HEK293 (cell line): Measurements from ENCODE around the gene DCAF12L2.
"Not testable (repeated sequence)": the region's sequence is repeated elsewhere in the genome, so short reads cannot be mapped to it uniquely, and the experiment has no call there.

Source experiments
- CTCF ChIA-PET: fragments of 350-600 bp; formaldehyde crosslinking; extraction: SDS; loops from one replicate; lab custom pipeline; 2021; ENCODE audit warnings: antibody characterized with exemption; lab: Yijun Ruan, JAX
- POLR2A ChIA-PET: fragments of 300-600 bp; formaldehyde crosslinking; extraction: SDS; loops from one replicate; lab custom pipeline; 2020; ENCODE audit warnings: antibody characterized with exemption, inconsistent platforms; lab: Yijun Ruan, JAX
- H3K27ac ChIP-seq: fragments of 200-500 bp; sonication (Bioruptor generic); 2 replicates; pipeline ENCODE4 v1.5.1; 2014; ENCODE audit warnings: low read depth, low read length, control low read depth, inconsistent platforms; ENCODE audit errors: extremely low read depth
- H3K36me3 ChIP-seq, 2 experiments: fragments of 200-500 bp in 1 of 2; sonication (Bioruptor generic) in 1 of 2; 1 replicate in 1 of 2; 2 replicates in 1 of 2; pipeline ENCODE4 v1.5.1; 2014 to 2017; ENCODE audit warnings: inconsistent platforms in 2 of 2, low read length in 2 of 2; ENCODE audit not compliant: control insufficient read depth in 2 of 2, insufficient read depth in 1 of 2
- H3K4me1 ChIP-seq: fragments of 200-500 bp; sonication (Bioruptor generic); 2 replicates; pipeline ENCODE4 v1.5.1; 2014; ENCODE audit warnings: mild to moderate bottlenecking, low read length, inconsistent platforms; ENCODE audit not compliant: control insufficient read depth, insufficient read depth
- H3K4me3 ChIP-seq: 2 replicates; pipeline ENCODE4 v1.5.1; 2011; ENCODE audit warnings: low read depth, mild to moderate bottlenecking, control low read depth, low read length, moderate library complexity
- H3K9me3 ChIP-seq: fragments of 200-500 bp; sonication (Bioruptor generic); 2 replicates; pipeline ENCODE4 v1.5.1; 2014; ENCODE audit warnings: low read depth, low read length, inconsistent platforms; ENCODE audit not compliant: control insufficient read depth, insufficient read depth
- FEZF1 ChIP-seq: fragments of 450-650 bp; formaldehyde crosslinking; IDR thresholded peaks from 2 replicates; pipeline ENCODE4 v1.5.1; 2016; ENCODE audit warnings: missing biosample characterization, missing genetic modification characterization
- GLI4 ChIP-seq: fragments of 450-650 bp; formaldehyde crosslinking; IDR thresholded peaks from 2 replicates; pipeline ENCODE4 v1.5.1; 2016; ENCODE audit warnings: missing biosample characterization, missing genetic modification characterization
- MZF1 ChIP-seq: fragments of 450-650 bp; formaldehyde crosslinking; IDR thresholded peaks from 2 replicates; pipeline ENCODE4 v1.5.1; 2017; ENCODE audit warnings: missing biosample characterization, missing genetic modification characterization, borderline replicate concordance
- PRDM1 ChIP-seq: fragments of 450-650 bp; formaldehyde crosslinking; IDR thresholded peaks from 2 replicates; pipeline ENCODE4; 2016; ENCODE audit warnings: missing biosample characterization, missing genetic modification characterization
- PRDM4 ChIP-seq: fragments of 450-650 bp; formaldehyde crosslinking; IDR thresholded peaks from 2 replicates; pipeline ENCODE4 v1.5.1; 2017; ENCODE audit warnings: missing biosample characterization, missing genetic modification characterization
- ZBTB44 ChIP-seq: fragments of 450-650 bp; IDR thresholded peaks from 2 replicates; pipeline ENCODE4 v1.5.1; 2018; ENCODE audit warnings: missing biosample characterization, mild to moderate bottlenecking, missing genetic modification characterization
- ZFP37 ChIP-seq: fragments of 450-650 bp; formaldehyde crosslinking; IDR thresholded peaks from 2 replicates; pipeline ENCODE4 v1.5.1; 2016; ENCODE audit warnings: missing biosample characterization, missing genetic modification characterization
- ZNF112 ChIP-seq: fragments of 450-650 bp; formaldehyde crosslinking; IDR thresholded peaks from 2 replicates; pipeline ENCODE4 v1.5.0; 2017; ENCODE audit warnings: missing biosample characterization, missing genetic modification characterization
- ZNF121 ChIP-seq: fragments of 450-650 bp; formaldehyde crosslinking; IDR thresholded peaks from 2 replicates; pipeline ENCODE4 v1.5.1; 2016; ENCODE audit warnings: missing biosample characterization, missing genetic modification characterization
- ZNF140 ChIP-seq: fragments of 450-650 bp; formaldehyde crosslinking; IDR thresholded peaks from 2 replicates; pipeline ENCODE4 v1.5.1; 2016; ENCODE audit warnings: missing biosample characterization, missing genetic modification characterization
- ZNF155 ChIP-seq: fragments of 450-650 bp; formaldehyde crosslinking; IDR thresholded peaks from 2 replicates; pipeline ENCODE4 v1.5.1; 2016; ENCODE audit warnings: missing biosample characterization, missing genetic modification characterization
- ZNF157 ChIP-seq: fragments of 450-650 bp; formaldehyde crosslinking; IDR thresholded peaks from 2 replicates; pipeline ENCODE4 v1.5.1; 2016; ENCODE audit warnings: missing biosample characterization, missing genetic modification characterization
- ZNF16 ChIP-seq: fragments of 450-650 bp; formaldehyde crosslinking; IDR thresholded peaks from 2 replicates; pipeline ENCODE4 v1.5.1; 2016; ENCODE audit warnings: low read depth, missing biosample characterization, missing genetic modification characterization
- ZNF184 ChIP-seq: fragments of 450-650 bp; IDR thresholded peaks from 2 replicates; pipeline ENCODE4 v1.5.1; 2018; ENCODE audit warnings: missing biosample characterization, mild to moderate bottlenecking, missing genetic modification characterization
- ZNF19 ChIP-seq: fragments of 450-650 bp; formaldehyde crosslinking; IDR thresholded peaks from 2 replicates; pipeline ENCODE4; 2016; ENCODE audit warnings: missing biosample characterization, missing genetic modification characterization, low read depth
- ZNF23 ChIP-seq: fragments of 450-650 bp; formaldehyde crosslinking; IDR thresholded peaks from 2 replicates; pipeline ENCODE4 v1.5.1; 2016; ENCODE audit warnings: missing biosample characterization, missing genetic modification characterization, borderline replicate concordance
- ZNF26 ChIP-seq: fragments of 450-650 bp; formaldehyde crosslinking; IDR thresholded peaks from 2 replicates; pipeline ENCODE4 v1.5.1; 2016; ENCODE audit warnings: missing biosample characterization, missing genetic modification characterization
- ZNF274 ChIP-seq, 2 experiments: fragments of 200-500 bp in 1 of 2; fragments of 450-650 bp in 1 of 2; sonication (Bioruptor generic) in 1 of 2; formaldehyde crosslinking in 1 of 2; IDR thresholded peaks; 2 replicates each; pipeline versions ENCODE4 v1.5.1 to v1.6.1; 2014 to 2016; ENCODE audit warnings: borderline replicate concordance in 1 of 2, inconsistent platforms in 1 of 2, low read length in 1 of 2, missing biosample characterization in 1 of 2, missing genetic modification characterization in 1 of 2
- ZNF311 ChIP-seq: fragments of 450-650 bp; formaldehyde crosslinking; IDR thresholded peaks from 2 replicates; pipeline ENCODE4 v1.5.1; 2017; ENCODE audit warnings: missing biosample characterization, missing genetic modification characterization, borderline replicate concordance
- ZNF473 ChIP-seq: fragments of 450-650 bp; formaldehyde crosslinking; IDR thresholded peaks from 2 replicates; pipeline ENCODE4 v1.5.1; 2017; ENCODE audit warnings: missing biosample characterization, missing genetic modification characterization
- ZNF48 ChIP-seq: fragments of 450-650 bp; formaldehyde crosslinking; IDR thresholded peaks from 2 replicates; pipeline ENCODE4 v1.5.1; 2016; ENCODE audit warnings: missing biosample characterization, missing genetic modification characterization
- ZNF521 ChIP-seq: fragments of 450-650 bp; formaldehyde crosslinking; IDR thresholded peaks from 2 replicates; pipeline ENCODE4 v1.5.1; 2017; ENCODE audit warnings: missing biosample characterization, mild to moderate bottlenecking, missing genetic modification characterization
- ZNF560 ChIP-seq: fragments of 450-650 bp; formaldehyde crosslinking; IDR thresholded peaks from 2 replicates; pipeline ENCODE4 v1.5.1; 2017; ENCODE audit warnings: missing biosample characterization, missing genetic modification characterization, borderline replicate concordance
- ZNF571 ChIP-seq: fragments of 450-650 bp; formaldehyde crosslinking; IDR thresholded peaks from 2 replicates; pipeline ENCODE4 v1.5.0; 2017; ENCODE audit warnings: missing biosample characterization, missing genetic modification characterization
- ZNF585B ChIP-seq: fragments of 450-650 bp; formaldehyde crosslinking; IDR thresholded peaks from 2 replicates; pipeline ENCODE4 v1.5.1; 2016; ENCODE audit warnings: missing biosample characterization, missing genetic modification characterization
- ZSCAN30 ChIP-seq: fragments of 450-650 bp; IDR thresholded peaks from 2 replicates; pipeline ENCODE4 v1.5.1; 2018; ENCODE audit warnings: missing biosample characterization, mild to moderate bottlenecking, missing genetic modification characterization, moderate library complexity

DCAF12L2 gene

GRCh38 chrX:126165721-126166461, at the start of gene DCAF12L2:
DCAF12L2 (minus strand) TSS chrX:126166289; CDS start chrX:126165924, 365 bp downstream.
- CTCF ChIA-PET, result no interaction called here
- H3K4me3 ChIP-seq, result no peak within 1 kb of the TSS
- TF ChIP-seq ZNF521, result no peak
- no peak for TF ChIP-seq MZF1 (tag by site-specific recombination)
- no peak for TF ChIP-seq PRDM4 (tag by site-specific recombination)
- TF ChIP-seq ZNF274 (IDR thresholded peaks at IDR 0.05; ENCODE audit: low read length), result no peak
- no peak for TF ChIP-seq ZNF274 (tag by site-specific recombination; IDR thresholded peaks at IDR 0.05; ENCODE audit: borderline replicate concordance)
- no peak for TF ChIP-seq PRDM1 (tag by site-specific recombination)
- TF ChIP-seq ZNF155 (tag by site-specific recombination), result no peak
- TF ChIP-seq, all 188 proteins: peak for 0
- H3K36me3 ChIP-seq, result no peaks in the 10 kb centered on the region
- POLR2A ChIA-PET, result no interaction called here
- H3K9me3 ChIP-seq, result no peaks in the 10 kb centered on the region; the same call in 1 of the 2 replicates
- H3K4me1 ChIP-seq, result no peaks in the 10 kb centered on the region
- H3K27ac ChIP-seq, result no peak within 1 kb of the TSS

GRCh38 chrX:126190888-126191287, 24.8 kb upstream of the DCAF12L2 start:
- H3K27ac ChIP-seq, CTCF ChIA-PET, H3K9me3 ChIP-seq, POLR2A ChIA-PET, H3K4me3 ChIP-seq, H3K4me1 ChIP-seq, H3K36me3 ChIP-seq: not testable (repeated sequence)

- Histone ChIP-seq H3K4me1 (no peaks in the 10 kb centered on the region), H3K9me3 (no peaks in the 10 kb centered on the region), H3K4me3 (no peak overlapping the region), H3K27ac (no peak overlapping the region), H3K36me3 (no peaks in the 10 kb centered on the region)
- ChIA-PET POLR2A (no interaction called here), CTCF (interaction anchor here (0.7 kb wide), 1 partner anchor 40 kb away, joined by 3 read pairs; no protein-coding TSS in a partner anchor)
- TF ChIP-seq GLI4 (tag by site-specific recombination) (no peak), ZNF311 (tag by site-specific recombination) (no peak), ZNF473 (tag by site-specific recombination) (no peak), ZNF19 (tag by site-specific recombination) (no peak), ZNF157 (tag by site-specific recombination) (no peak), ZFP37 (tag by site-specific recombination) (no peak), ZNF184 (tag by site-specific recombination) (no peak), ZNF16 (tag by site-specific recombination) (no peak), ZNF23 (no peak), ZNF26 (tag by site-specific recombination) (no peak), ZNF112 (tag by site-specific recombination) (no peak), ZNF585B (no peak), ZNF571 (tag by site-specific recombination) (no peak), ZNF140 (tag by site-specific recombination) (no peak), ZBTB44 (tag by site-specific recombination) (no peak), ZSCAN30 (tag by site-specific recombination) (no peak), ZNF48 (tag by site-specific recombination) (no peak), ZNF121 (tag by site-specific recombination) (no peak), ZNF560 (no peak), FEZF1 (no peak)
These were observed 11.2 kb upstream of the DCAF12L2 start for GRCh38 chrX:126177133-126177840.
